BLaER1 treated with 17β-estradiol and CSF1 and Interleukin-3, amounts not matched to agents 10 nM and 100 nM (cell line): ENCODE results near the gene SHE.
"Not testable (repeated sequence)": the region's sequence is repeated elsewhere in the genome, so short reads cannot be mapped to it uniquely, and the experiment has no call there.

Source experiments
- H3K27ac ChIP-seq, 11 experiments: shearing (Covaris generic); formaldehyde crosslinking; 2 replicates each; pipeline ENCODE4 v1.8.1; 2022
- H3K27me3 ChIP-seq, 11 experiments: shearing (Covaris generic); formaldehyde crosslinking; 2 replicates each; pipeline ENCODE4 v1.8.1; 2022
- H3K36me3 ChIP-seq, 11 experiments: shearing (Covaris generic); formaldehyde crosslinking; 2 replicates each; pipeline ENCODE4 v1.8.1; 2022
- H3K4me1 ChIP-seq, 10 experiments: shearing (Covaris generic); formaldehyde crosslinking; 2 replicates each; pipeline ENCODE4 v1.8.1; 2022
- H3K4me2 ChIP-seq, 11 experiments: shearing (Covaris generic); formaldehyde crosslinking; 2 replicates each; pipeline ENCODE4 v1.8.1; 2022
- H3K4me3 ChIP-seq, 10 experiments: shearing (Covaris generic); formaldehyde crosslinking; 2 replicates each; pipeline ENCODE4 v1.8.1; 2022
- H3K9ac ChIP-seq, 11 experiments: shearing (Covaris generic); formaldehyde crosslinking; 2 replicates each; pipeline ENCODE4 v1.8.1; 2022
- H3K9me3 ChIP-seq, 11 experiments: shearing (Covaris generic); formaldehyde crosslinking; replicated peaks in 1 of 11; 2 replicates each; pipeline ENCODE4 v1.8.1; 2022
- H4K20me1 ChIP-seq, 11 experiments: shearing (Covaris generic); formaldehyde crosslinking; 2 replicates each; pipeline ENCODE4 v1.8.1; 2022
- Cebpa-rat ChIP-seq, 11 experiments: shearing (Covaris generic); IDR thresholded peaks; 2 replicates each; pipeline ENCODE4 v1.8.1; 2022

SHE gene

DNA sequence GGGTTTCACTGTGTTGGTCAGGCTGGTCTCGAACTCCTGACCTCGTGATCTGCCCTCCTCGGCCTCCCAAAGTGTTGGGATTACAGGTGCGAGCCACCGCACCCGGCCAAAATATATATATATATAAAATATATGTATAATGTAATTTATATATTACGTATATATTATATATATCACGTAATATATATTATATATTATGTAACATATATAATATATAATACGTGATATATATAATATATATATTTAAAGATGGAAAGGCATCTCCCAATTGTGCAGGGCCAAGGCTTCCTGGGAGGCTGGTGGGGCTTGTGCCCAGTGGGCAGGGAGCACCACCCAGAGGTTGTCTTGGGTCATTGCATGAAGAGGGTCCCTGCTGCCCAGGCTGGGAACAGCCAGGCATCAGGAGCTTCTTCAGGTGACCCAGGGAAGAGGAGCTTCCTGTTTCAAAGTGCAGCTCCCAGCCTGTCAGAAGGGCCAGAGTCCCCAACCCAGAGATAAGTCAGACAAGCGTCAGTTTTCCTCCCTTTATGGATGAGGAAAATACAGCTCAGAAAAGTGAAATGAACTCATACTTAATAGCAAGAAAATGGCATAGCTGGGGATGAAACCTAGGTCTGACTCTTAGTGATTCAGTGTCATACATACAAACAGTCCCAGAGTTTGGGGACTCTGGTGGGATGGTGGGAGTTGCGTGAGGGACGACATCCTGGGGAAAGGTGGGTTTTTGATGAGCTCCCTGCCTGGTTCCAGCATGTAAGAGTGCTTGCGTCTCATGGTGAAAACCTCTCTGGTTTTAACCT, 44.3 kb upstream of the SHE start:
- H3K4me1 ChIP-seq = peaks cover 0 to 45% (median 16%) of the 10 kb centered on the region in 10 experiments; a peak in 18 of 20 replicates
- H3K9ac ChIP-seq = 0 out of 22 replicates have a peak overlapping the region, but pooled peaks of 1 of the 11 experiments have one; percentile 1
- no peaks in the 10 kb centered on the region for H3K27me3 ChIP-seq
- no peak overlapping the region; a peak in 1 of 22 replicates for H3K27ac ChIP-seq
- no peak for TF ChIP-seq Cebpa-rat (IDR thresholded peaks at IDR 0.05)
- peaks cover 29 to 43% (median 38%) of the 10 kb centered on the region in 11 experiments for H3K36me3 ChIP-seq
- no peaks in the 10 kb centered on the region for H3K9me3 ChIP-seq
- peaks cover 18 to 50% (median 41%) of the 10 kb centered on the region in 11 experiments; a peak in 21 of 22 replicates for H4K20me1 ChIP-seq
- no peak overlapping the region for H3K4me2 ChIP-seq
- no peak overlapping the region for H3K4me3 ChIP-seq

DNA sequence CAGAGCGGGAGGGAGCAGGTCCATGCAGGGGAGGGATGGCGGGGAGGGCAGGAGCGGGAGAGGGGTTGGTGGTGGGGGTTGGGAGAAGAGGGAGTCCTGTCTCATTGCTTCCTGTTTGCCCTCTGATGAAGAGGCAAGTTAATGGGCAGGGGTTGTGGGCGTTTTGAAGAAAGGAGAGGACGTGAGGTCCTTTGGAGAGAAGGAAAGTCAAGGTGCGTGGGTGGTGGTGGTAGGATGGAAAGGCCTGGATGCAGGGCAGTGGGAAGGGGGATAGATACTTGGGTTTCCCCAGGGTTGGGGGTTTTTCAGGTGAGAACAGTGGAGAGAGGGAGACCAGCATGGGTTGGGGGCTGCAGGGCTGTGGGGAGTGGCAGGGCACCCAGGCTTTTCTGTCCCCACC, 39.0 kb upstream of the SHE start:
- Histone ChIP-seq H3K9ac (no peak overlapping the region), H3K27me3 (no peaks in the 10 kb centered on the region), H3K4me3 (no peak overlapping the region), H3K4me2 (no peak overlapping the region), H3K27ac (no peak overlapping the region), H4K20me1 (no peaks in the 10 kb centered on the region), H3K9me3 (no peaks in the 10 kb centered on the region), H3K4me1 (peaks cover 0 to 11% (median 0%) of the 10 kb centered on the region in 10 experiments; a peak in 1 of 20 replicates), H3K36me3 (no peaks in the 10 kb centered on the region)
- TF ChIP-seq Cebpa-rat (IDR thresholded peaks at IDR 0.05) = no peak

DNA sequence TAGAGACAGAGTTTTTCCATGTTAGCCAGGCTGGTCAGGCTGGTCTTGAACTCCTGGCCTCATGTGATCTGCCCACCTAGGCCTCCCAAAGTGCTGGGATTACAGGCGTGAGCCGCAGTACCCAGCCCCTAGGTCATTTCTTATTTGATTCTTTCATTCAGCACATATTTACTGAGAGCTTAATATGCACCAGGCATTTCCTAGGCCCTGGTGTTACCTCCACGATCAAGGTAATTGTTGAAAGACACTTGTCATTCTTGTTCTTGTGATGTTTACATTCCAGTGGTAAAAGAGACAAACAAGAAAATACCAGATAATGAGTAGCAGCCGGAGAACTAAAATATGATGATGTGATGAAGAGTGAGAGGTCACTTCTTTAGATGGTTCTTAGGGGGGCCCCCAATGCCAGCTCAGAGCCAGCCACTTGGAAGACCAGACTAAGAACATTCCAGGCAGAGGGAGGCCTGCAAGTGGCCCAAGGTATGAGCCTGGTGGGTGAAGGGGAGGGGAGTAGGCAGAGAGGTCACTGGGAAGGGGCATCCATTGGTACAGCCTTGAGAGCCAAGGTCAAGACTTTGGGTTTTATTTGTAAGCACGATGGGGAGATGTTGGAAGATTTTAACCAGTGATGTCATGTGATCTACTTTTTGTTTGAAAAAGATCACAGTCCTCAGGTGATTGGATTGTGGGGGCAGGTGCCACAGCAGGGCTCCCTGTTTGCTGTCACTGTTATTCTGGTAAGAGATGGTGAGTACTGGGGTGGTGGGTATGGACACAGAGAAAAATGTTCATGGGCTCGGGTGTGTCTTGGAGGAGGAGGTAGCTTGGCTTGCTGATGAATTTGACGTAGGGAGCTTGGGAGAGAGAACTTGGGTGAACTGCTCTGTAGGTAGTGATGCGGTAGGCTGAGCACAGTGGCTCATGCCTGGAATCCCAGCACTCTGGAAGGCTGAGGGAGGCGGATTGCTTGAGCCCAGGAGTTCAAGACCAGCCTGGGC, 37.6 kb upstream of the SHE start:
- no peak for TF ChIP-seq Cebpa-rat (IDR thresholded peaks at IDR 0.05)
- Histone ChIP-seq H3K4me1 (peaks cover 0 to 11% (median 0%) of the 10 kb centered on the region in 10 experiments; a peak in 1 of 20 replicates), H3K9me3 (no peaks in the 10 kb centered on the region), H3K4me2 (no peak overlapping the region), H3K27me3 (no peaks in the 10 kb centered on the region), H3K27ac (no peak overlapping the region), H4K20me1 (no peaks in the 10 kb centered on the region), H3K36me3 (no peaks in the 10 kb centered on the region), H3K4me3 (no peak overlapping the region), H3K9ac (no peak overlapping the region)

DNA sequence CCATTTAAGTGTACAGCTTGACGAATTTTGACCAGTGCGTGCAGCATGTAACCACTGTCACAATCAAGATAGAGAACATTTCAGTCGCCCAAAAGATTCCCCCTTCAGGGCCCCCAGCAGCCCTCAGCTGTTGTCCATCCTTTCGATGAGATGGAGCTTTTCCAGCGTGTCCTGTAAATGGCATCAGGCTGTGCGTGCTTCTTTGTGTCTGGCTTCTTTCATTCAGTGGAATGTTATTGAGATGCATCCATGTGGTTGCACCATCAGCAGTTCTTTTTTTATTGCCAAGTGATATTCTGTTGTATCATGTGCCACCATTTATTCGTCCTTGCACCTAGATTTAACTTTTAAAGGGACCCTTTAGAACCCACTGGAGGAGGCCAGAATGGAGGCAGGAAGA, 34.4 kb upstream of the SHE start:
- no peaks in the 10 kb centered on the region for H4K20me1 ChIP-seq
- no peak overlapping the region for H3K9ac ChIP-seq
- no peak for TF ChIP-seq Cebpa-rat (IDR thresholded peaks at IDR 0.05)
- H3K4me1 ChIP-seq = no peaks in the 10 kb centered on the region
- H3K36me3 ChIP-seq = no peaks in the 10 kb centered on the region
- H3K27ac ChIP-seq = no peak overlapping the region
- H3K27me3 ChIP-seq = no peaks in the 10 kb centered on the region
- H3K9me3 ChIP-seq = peaks cover 0 to 9% (median 4%) of the 10 kb centered on the region in 11 experiments; a peak in 5 of 22 replicates
- H3K4me3 ChIP-seq = no peak overlapping the region
- H3K4me2 ChIP-seq = no peak overlapping the region

DNA sequence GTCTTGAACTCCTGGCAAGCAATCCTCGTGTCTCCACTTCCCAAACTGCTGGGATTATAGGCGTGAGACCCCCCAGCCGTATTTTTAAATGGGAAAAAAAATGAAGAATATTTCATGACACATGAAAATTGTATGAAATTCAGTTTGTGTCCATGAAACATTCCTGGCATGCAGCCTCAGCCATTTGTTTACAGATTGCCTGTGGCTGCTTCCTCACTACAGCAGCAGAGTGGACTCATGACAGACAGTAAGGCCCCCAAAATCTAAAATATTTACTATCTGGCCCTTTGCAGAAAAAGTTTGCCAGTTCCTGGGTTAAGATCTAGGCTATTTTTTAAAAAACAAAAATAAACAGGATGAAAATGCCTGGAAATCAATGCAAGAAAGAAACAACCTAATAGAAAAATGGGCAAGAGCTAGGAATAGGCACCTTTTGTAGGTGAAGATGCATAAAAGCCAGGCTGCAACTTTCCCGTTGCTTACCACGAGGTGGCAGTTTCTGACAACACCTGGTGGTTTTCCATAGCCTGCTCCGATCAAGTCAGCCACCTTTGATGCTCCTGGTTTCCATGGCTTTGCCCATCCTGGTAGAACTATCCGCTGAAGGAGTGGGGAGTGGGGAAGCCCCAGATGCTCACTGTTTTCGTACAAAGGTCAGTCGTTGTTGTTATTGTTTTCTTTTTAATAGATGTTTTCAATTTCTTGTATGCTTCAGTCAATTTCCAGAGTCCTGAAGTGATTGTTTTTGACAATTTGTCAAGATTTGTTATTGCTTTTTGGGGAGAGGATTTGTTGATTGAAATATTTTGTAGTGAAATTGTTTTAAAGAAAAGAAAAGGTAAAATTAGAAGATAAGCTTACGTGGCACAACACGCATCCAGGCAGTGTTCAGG, 32.0 kb upstream of the SHE start:
- no peaks in the 10 kb centered on the region for H3K4me1 ChIP-seq
- H3K27me3 ChIP-seq = no peaks in the 10 kb centered on the region
- no peaks in the 10 kb centered on the region for H3K36me3 ChIP-seq
- no peak overlapping the region for H3K4me2 ChIP-seq
- H3K4me3 ChIP-seq = no peak overlapping the region
- no peaks in the 10 kb centered on the region for H4K20me1 ChIP-seq
- peaks cover 0 to 17% (median 7%) of the 10 kb centered on the region in 11 experiments; a peak in 7 of 22 replicates for H3K9me3 ChIP-seq
- no peak overlapping the region for H3K27ac ChIP-seq
- H3K9ac ChIP-seq = no peak overlapping the region
- TF ChIP-seq Cebpa-rat (IDR thresholded peaks at IDR 0.05) = no peak

DNA sequence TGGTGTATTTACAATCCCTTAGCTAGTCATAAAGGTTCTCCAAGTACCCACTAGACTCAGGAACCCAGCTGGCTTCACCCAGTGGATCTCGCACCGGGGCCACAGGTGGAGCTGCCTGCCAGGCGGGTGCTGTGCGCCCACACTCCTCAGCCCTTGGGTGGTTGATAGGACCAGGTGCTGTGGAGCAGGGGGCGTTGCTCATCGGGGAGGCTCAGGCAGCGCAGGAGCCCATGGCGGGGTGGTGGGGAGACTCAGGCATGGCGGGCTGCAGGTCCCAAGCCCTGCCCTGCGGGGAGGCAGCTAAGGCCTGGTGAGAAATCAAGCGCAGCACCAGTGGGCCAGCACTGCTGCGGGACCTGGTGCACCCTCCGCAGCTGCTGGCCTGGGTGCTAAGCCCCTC, 29.7 kb upstream of the SHE start:
- not testable (repeated sequence) for H3K36me3 ChIP-seq, H3K4me1 ChIP-seq, H3K27ac ChIP-seq, H3K4me2 ChIP-seq, H3K9ac ChIP-seq, H3K27me3 ChIP-seq, H4K20me1 ChIP-seq, H3K4me3 ChIP-seq
- peaks cover 0 to 17% (median 7%) of the 10 kb centered on the region in 11 experiments; a peak in 7 of 22 replicates for H3K9me3 ChIP-seq

DNA sequence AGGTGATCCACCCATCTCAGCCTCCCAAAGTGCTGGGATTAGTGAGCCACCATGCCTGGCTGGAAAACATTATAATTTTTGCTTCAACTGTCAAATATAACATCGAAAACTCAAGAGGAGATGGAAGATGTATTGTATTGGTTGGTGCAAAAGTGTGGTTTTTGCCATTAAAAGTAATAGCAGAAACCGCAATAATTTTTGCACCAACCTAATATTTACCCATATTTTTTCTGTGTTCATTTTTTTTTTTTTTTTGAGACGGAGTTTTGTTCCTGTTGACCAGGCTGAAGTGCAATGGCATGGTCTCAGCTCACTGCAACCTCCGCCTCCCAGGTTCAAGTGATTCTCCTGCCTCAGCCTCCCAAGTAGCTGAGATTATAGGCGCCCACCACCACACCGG, 27.1 kb upstream of the SHE start:
- Histone ChIP-seq H3K4me2 (no peak overlapping the region), H3K27me3 (no peaks in the 10 kb centered on the region), H3K4me3 (no peak overlapping the region), H3K9me3 (peaks cover 0 to 19% (median 7%) of the 10 kb centered on the region in 11 experiments; a peak in 9 of 22 replicates), H3K4me1 (peaks cover 0 to 10% (median 0%) of the 10 kb centered on the region in 10 experiments; a peak in 4 of 20 replicates), H3K36me3 (no peaks in the 10 kb centered on the region), H4K20me1 (no peaks in the 10 kb centered on the region), H3K9ac (no peak overlapping the region), H3K27ac (no peak overlapping the region)
- no peak for TF ChIP-seq Cebpa-rat (IDR thresholded peaks at IDR 0.05)

DNA sequence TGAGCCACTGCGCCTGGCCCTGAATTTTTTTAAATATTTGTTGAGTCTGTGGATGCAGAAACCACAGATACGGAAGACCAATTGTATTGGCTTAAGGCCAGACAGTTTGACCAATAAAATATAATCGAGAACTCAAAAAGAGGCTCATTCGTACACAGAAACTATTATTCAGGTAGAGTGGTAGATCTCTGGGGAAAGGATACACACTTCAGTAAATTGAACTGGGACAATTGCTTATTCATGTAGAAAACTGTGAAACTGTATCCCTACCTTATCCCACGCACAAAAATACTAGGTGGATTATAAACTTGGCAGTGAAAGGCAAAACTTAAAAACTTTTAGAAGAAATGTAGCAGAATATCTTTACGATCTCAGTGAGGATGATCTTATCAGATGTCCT, 25.0 kb upstream of the SHE start:
- no peak for TF ChIP-seq Cebpa-rat (IDR thresholded peaks at IDR 0.05)
- H3K4me2 ChIP-seq = no peak overlapping the region
- no peak overlapping the region for H3K4me3 ChIP-seq
- no peaks in the 10 kb centered on the region for H4K20me1 ChIP-seq
- H3K9ac ChIP-seq = no peak overlapping the region
- peaks cover 0 to 17% (median 0%) of the 10 kb centered on the region in 10 experiments; a peak in 4 of 20 replicates for H3K4me1 ChIP-seq
- no peak overlapping the region for H3K27ac ChIP-seq
- H3K9me3 ChIP-seq = peaks cover 0 to 21% (median 9%) of the 10 kb centered on the region in 11 experiments; a peak in 11 of 22 replicates
- H3K27me3 ChIP-seq = no peaks in the 10 kb centered on the region
- H3K36me3 ChIP-seq = no peaks in the 10 kb centered on the region
